Naive thymus-derived CD8-positive, alpha-beta T cell (primary cell): Measurements from ENCODE around the gene SMIM1. TPM values are rescaled to one million over a fixed set of nuclear protein-coding genes. Genes with fewer than 3 reads are reported as not detected.

Experiments
- ATAC-seq, 2 donors: fragments of 150-1000 bp; cut with Tn5 transposase in 1 of 2; sonication (Bioruptor Pico), chemical (Tn5 transposase) in 1 of 2; 1 replicate in 1 of 2; 2 replicates in 1 of 2; pipeline ENCODE4 v1.10.0; 2021; ENCODE audit warnings: mild to moderate bottlenecking in 2 of 2, moderate library complexity in 2 of 2
- POLR2A ChIA-PET: fragments of 350-600 bp; sonication (Branson Sonifier 250); formaldehyde crosslinking; loops from one replicate; lab custom pipeline; 2021; ENCODE audit warnings: antibody characterized with exemption; lab: Charles Lee
- DNase-seq, 10 donors: peaks; one replicate each; pipeline versions ENCODE4 v3.0.0 to v3.0.0-alpha.2; 2020 to 2022
- H3K27ac Mint-ChIP-seq, 10 donors: one replicate each; pipeline ENCODE4 v1.8.0; 2020 to 2022; ENCODE audit warnings: mild to moderate bottlenecking in 10 of 10, mixed read lengths in 10 of 10, moderate library complexity in 4 of 10, inconsistent platforms in 1 of 10
- H3K27me3 Mint-ChIP-seq, 5 donors: one replicate each; pipeline ENCODE4 v1.8.0; 2021 to 2022; ENCODE audit warnings: mixed read lengths in 5 of 5
- H3K36me3 Mint-ChIP-seq, 3 donors: one replicate each; pipeline ENCODE4 v1.8.0; 2020 to 2022; ENCODE audit warnings: mixed read lengths in 3 of 3, mild to moderate bottlenecking in 2 of 3, inconsistent platforms in 1 of 3
- H3K4me1 Mint-ChIP-seq, 4 donors: one replicate each; pipeline ENCODE4 v1.8.0; 2021 to 2022; ENCODE audit warnings: mixed read lengths in 4 of 4
- H3K4me3 Mint-ChIP-seq, 10 donors: one replicate each; pipeline ENCODE4 v1.8.0; 2020 to 2022; ENCODE audit warnings: mild to moderate bottlenecking in 10 of 10, mixed read lengths in 10 of 10, moderate library complexity in 6 of 10, inconsistent platforms in 1 of 10
- H3K9me3 Mint-ChIP-seq, 9 donors: one replicate each; pipeline ENCODE4 v1.8.0; 2020 to 2022; ENCODE audit warnings: mixed read lengths in 9 of 9, mild to moderate bottlenecking in 3 of 9, inconsistent platforms in 1 of 9, moderate library complexity in 1 of 9
- polyA plus RNA-seq, 3 donors: library from polyadenylated mRNA; unstranded; fragments of 300-500 nt; fragmentation: Illumina TruSeq; gene quantifications; one replicate each; pipeline ENCODE4 v1.2.3, GENCODE V29; 2021
- total RNA-seq, 8 experiments: library from RNA in 2 of 8; stranded (reverse) in 2 of 8; gene quantifications; one replicate each; pipeline ENCODE4 v1.2.3 and lab custom pipeline; 2021 to 2026

Gene SMIM1
- total and polyA plus RNA-seq, 5 experiments from 2014 or later = 1.3 to 5.7 (median 2.3) TPM

DNA sequence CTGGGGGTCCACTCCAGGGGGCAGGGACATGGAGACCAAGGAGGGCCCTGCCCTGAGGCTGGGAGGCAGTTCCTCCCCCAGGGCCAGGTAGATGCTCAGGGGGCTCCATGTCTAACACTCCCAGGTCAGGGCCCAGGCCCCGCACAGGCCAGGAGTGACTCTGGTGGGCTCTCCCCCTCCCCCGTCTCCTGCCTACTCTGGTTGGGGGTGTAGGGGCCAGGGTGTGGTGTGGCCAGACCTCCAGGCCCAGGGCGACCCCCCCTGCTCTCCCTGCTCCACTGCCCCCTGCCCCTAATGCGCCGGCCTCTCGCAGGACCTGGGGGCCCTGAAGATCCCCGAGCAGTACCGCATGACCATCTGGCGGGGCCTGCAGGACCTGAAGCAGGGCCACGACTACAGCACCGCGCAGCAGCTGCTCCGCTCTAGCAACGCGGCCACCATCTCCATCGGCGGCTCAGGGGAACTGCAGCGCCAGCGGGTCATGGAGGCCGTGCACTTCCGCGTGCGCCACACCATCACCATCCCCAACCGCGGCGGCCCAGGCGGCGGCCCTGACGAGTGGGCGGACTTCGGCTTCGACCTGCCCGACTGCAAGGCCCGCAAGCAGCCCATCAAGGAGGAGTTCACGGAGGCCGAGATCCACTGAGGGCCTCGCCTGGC lies 40.0 kb upstream of the SMIM1 start:
- no peak overlapping the region for H3K4me3 Mint-ChIP-seq
- ATAC-seq = no peak
- no peak for DNase-seq
- H3K27ac Mint-ChIP-seq = peak overlapping the region in 1 of 10 donors; percentile 41
- H3K4me1 Mint-ChIP-seq = no peaks in the 10 kb centered on the region
- peaks cover 0 to 11% (median 8%) of the 10 kb centered on the region in 3 donors for H3K36me3 Mint-ChIP-seq
- H3K9me3 Mint-ChIP-seq = peaks cover 0 to 2% (median 0%) of the 10 kb centered on the region in 9 donors
- H3K27me3 Mint-ChIP-seq = peaks cover 2 to 15% (median 6%) of the 10 kb centered on the region in 5 donors
- POLR2A ChIA-PET = no interaction called here

DNA sequence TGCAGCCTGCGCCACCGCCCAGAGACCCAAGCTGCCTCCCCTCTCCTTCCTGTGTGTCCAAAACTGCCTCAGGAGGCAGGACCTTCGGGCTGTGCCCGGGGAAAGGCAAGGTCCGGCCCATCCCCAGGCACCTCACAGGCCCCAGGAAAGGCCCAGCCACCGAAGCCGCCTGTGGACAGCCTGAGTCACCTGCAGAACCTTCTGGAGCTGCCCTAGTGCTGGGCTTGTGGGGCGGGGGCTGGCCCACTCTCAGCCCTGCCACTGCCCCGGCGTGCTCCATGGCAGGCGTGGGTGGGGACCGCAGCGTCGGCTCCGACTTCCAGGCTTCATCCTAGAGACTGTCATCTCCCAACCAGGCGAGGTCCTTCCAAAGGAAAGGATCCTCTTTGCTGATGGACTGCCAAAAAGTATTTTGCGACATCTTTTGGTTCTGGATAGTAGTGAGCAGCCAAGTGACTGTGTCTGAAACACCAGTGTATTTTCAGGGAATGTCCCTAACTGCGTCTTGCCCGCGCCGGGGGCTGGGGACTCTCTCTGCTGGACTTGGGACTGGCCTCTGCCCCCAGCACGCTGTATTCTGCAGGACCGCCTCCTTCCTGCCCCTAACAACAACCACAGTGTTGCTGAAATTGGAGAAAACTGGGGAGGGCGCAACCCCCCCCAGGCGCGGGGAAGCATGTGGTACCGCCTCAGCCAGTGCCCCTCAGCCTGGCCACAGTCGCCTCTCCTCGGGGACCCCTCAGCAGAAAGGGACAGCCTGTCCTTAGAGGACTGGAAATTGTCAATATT lies 39.3 kb upstream of the SMIM1 start:
- POLR2A ChIA-PET = no interaction called here
- Mint-ChIP-seq H3K9me3 (peaks cover 0 to 2% (median 0%) of the 10 kb centered on the region in 9 donors), H3K27me3 (peaks cover 2 to 12% (median 6%) of the 10 kb centered on the region in 5 donors), H3K36me3 (peaks cover 0 to 11% (median 8%) of the 10 kb centered on the region in 3 donors), H3K27ac (no peak overlapping the region), H3K4me3 (no peak overlapping the region), H3K4me1 (no peaks in the 10 kb centered on the region)
- no peak for DNase-seq
- no peak for ATAC-seq

DNA sequence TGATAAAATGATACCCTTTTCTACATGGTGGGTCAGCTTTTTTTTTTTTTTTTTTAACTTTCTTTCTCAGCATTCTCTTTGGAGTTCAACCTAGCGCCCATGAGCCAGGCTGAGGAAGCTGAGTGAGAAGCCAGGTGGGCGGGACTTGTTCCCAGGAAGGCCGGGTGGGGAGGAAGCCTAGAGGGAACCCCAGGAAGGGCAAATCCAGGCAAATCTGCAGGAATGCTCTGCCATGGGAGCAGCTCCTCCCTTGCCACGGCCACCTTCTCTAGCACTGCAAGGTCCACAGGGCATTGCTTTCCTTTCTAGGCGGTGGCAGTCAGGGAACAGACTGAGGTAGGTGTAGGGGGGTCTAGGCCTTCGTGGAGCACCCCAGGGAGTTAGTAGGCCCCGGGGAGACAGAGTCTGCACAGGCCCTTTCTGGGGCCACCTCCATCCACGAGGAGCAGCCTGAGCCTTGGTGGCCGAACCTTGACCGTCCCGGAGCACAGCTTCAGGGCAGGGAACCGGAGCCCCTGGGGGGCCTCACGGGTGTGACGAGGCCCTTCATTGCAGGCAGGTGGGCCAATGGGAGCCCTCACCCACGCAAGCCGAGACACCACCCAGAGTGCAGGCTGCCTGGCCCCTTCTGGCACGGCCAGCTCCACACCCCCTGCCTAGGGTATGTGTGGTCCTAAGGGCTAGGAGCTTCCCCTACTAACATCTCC lies 38.5 kb upstream of the SMIM1 start:
- POLR2A ChIA-PET = no interaction called here
- Mint-ChIP-seq H3K27me3 (peaks cover 0 to 4% (median 1%) of the 10 kb centered on the region in 5 donors), H3K4me1 (no peaks in the 10 kb centered on the region), H3K27ac (peak overlapping the region in 1 of 10 donors; percentile 5), H3K4me3 (no peak overlapping the region), H3K9me3 (no peaks in the 10 kb centered on the region), H3K36me3 (peaks cover 0 to 11% (median 8%) of the 10 kb centered on the region in 3 donors)
- no peak for DNase-seq
- no peak for ATAC-seq

DNA sequence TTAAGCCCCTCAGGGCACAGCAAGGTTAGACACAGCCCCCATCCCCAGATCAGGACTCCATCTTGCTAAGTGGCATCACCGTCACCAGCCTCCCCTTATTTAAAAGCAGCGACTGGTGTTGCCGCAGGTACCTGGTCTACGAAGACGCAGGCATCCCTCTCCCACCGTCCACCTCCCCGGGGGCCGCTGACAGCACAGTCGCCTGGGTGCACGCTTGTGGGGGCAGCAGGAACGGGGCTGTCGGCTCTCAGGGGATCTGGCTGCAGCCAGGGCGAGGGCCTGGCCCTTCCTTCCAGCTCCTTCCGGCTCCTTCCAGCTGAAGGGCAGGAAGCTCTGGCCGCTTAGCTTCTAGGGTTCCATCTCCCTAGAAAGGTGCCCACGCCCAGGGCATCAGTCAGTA lies 37.9 kb upstream of the SMIM1 start:
- DNase-seq (no peak), ATAC-seq (no peak)
- Mint-ChIP-seq H3K27ac (no peak overlapping the region), H3K36me3 (peaks cover 0 to 11% (median 8%) of the 10 kb centered on the region in 3 donors), H3K27me3 (peaks cover 0 to 2% (median 0%) of the 10 kb centered on the region in 5 donors), H3K4me3 (no peak overlapping the region), H3K9me3 (no peaks in the 10 kb centered on the region), H3K4me1 (no peaks in the 10 kb centered on the region)
- POLR2A ChIA-PET = no interaction called here

DNA sequence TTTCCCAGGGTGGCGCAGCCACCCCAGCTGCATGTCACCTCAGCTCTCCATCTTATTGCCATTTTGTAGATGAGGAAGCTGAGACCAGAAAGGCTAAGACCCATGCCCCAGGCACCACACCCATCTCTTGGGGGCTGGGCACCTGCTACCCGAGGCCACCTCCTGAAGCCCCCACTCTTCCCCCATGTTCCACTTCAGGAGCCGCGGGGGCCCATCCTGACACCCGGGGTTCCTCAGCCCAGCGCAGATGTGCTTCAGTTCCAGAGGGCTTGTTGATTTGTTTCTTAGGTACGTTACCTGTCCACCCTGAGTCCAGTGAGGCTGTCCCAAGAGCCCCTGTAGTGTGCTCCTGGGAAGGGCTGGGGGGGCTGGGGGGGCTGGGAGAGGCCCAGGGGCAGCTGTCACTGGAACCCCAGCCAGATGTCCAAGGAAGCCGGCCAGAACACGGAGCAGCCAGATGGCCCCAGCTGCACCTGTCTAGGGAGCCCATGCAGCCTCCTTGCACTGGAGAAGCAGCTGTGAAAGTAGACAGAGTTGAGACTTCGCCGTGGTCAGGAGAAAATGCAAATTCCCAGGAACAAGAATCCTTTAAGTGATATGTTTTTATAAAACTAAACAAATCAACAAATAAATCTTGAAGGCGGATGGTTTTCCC lies 37.4 kb upstream of the SMIM1 start:
- Mint-ChIP-seq H3K27me3 (peaks cover 0 to 2% (median 0%) of the 10 kb centered on the region in 5 donors), H3K36me3 (peaks cover 0 to 11% (median 8%) of the 10 kb centered on the region in 3 donors), H3K9me3 (no peaks in the 10 kb centered on the region), H3K4me3 (no peak overlapping the region), H3K4me1 (no peaks in the 10 kb centered on the region), H3K27ac (no peak overlapping the region)
- ATAC-seq (no peak), DNase-seq (no peak)
- POLR2A ChIA-PET = no interaction called here

DNA sequence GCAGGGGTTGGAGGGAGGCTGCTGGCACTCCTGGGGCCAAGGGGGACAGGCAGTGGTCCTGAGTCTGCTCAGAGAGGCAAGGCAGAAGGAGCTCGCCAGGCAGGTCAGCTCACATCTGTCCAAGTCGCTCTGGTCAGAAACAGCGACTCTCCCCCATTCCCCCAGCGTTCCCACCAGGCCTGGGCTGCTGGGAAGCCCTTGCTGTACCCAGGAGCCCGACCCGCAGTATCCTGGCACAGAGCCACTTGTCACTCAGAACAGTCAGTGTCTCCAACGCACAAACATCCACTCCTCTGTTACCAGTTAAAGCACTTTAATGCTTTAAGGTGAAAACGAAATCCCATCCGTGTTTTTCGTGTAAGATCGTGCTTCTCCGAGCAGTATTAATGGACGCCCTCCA lies 36.9 kb upstream of the SMIM1 start:
- no peak for ATAC-seq
- Mint-ChIP-seq H3K4me3 (peak overlapping the region in 1 of 10 donors; percentile 7), H3K36me3 (peaks cover 0 to 11% (median 9%) of the 10 kb centered on the region in 3 donors), H3K27me3 (peaks cover 0 to 2% (median 0%) of the 10 kb centered on the region in 5 donors), H3K9me3 (no peaks in the 10 kb centered on the region), H3K27ac (peak overlapping the region in 1 of 10 donors; percentile 65), H3K4me1 (no peaks in the 10 kb centered on the region)
- DNase-seq = no peak
- POLR2A ChIA-PET = no interaction called here

DNA sequence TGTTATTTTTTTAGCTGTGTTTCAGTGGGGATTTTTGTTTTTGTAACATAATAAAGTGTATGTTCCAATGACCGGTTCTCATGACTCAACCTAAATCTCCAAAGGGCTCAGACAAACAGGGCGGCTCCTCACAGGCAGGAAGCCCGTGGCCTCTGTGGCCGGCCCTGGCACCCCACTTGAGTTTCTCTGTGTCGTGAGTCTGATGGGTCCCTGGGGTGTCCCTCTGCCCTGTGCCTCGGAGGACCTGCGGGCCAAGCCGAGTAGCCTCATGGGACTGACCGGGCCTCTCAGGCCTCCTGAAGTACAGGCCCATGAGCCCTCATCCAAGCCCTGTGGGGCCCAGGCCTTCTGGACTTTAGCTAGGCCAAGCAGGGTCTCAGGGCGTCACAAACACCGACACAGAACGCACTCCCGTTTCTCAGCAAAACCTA lies 36.4 kb upstream of the SMIM1 start:
- no peaks in the 10 kb centered on the region for H3K9me3 Mint-ChIP-seq

DNA sequence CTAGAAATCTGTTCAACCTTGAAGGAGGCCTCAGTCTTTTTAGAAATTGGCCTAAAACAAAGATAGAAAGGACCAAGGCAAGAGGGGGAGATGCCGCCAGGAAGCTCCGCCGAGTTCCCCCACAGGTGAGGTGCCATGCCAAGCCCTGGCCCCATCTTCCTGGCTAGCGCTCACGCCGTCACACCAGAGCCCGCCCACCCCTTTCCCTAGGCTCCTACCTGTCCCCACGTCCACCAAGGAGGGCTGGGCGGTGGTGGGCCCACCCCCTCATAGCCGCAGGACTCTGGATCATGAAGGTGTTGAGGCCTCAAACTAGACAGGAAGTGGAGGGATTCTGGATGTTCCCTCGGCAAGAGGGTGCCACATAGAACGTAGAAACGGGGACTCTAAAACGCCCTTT lies 35.8 kb upstream of the SMIM1 start:
- DNase-seq = no peak

More for the DNA sequence above, 36.4 kb upstream of the SMIM1 start:
- POLR2A ChIA-PET = no interaction called here
- peak overlapping the region in 1 of 10 donors; percentile 7 for H3K4me3 Mint-ChIP-seq
- H3K4me1 Mint-ChIP-seq = no peaks in the 10 kb centered on the region
- H3K36me3 Mint-ChIP-seq = peaks cover 0 to 11% (median 11%) of the 10 kb centered on the region in 3 donors
- no peak for DNase-seq
- H3K27me3 Mint-ChIP-seq = no peaks in the 10 kb centered on the region
- no peak for ATAC-seq
- H3K27ac Mint-ChIP-seq = peak overlapping the region in 1 of 10 donors; percentile 65

DNA sequence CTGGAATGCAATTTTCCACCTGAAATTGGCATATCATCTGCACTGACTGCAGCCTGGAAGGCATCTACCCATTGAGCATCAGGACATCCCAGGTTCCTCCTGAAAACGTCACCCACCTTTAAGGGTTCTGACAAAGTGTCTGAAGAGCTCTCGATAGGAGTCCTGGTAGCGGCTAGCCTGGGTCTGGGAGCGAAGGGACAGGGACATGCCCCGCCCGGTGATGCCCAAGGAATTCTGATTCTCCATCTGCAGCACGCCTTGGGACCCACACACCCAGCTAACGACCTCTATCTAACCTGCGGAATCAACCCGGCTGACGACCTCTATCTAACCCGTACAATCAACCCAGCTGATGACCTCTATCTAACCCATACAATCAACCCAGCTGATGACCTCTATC lies 33.6 kb upstream of the SMIM1 start:
- POLR2A ChIA-PET = no interaction called here
- peaks cover 0 to 11% (median 6%) of the 10 kb centered on the region in 4 donors for H3K4me1 Mint-ChIP-seq
- DNase-seq = no peak
- H3K27me3 Mint-ChIP-seq = no peaks in the 10 kb centered on the region
- no peak overlapping the region for H3K4me3 Mint-ChIP-seq
- no peak overlapping the region for H3K27ac Mint-ChIP-seq
- H3K36me3 Mint-ChIP-seq = peaks cover 0 to 30% (median 11%) of the 10 kb centered on the region in 3 donors
- no peak for ATAC-seq
- no peaks in the 10 kb centered on the region for H3K9me3 Mint-ChIP-seq

More for the DNA sequence above, 35.8 kb upstream of the SMIM1 start:
- Mint-ChIP-seq H3K4me3 (no peak overlapping the region), H3K36me3 (peaks cover 0 to 15% (median 11%) of the 10 kb centered on the region in 3 donors), H3K27me3 (no peaks in the 10 kb centered on the region), H3K9me3 (no peaks in the 10 kb centered on the region), H3K27ac (no peak overlapping the region), H3K4me1 (peaks cover 0 to 2% (median under 1%) of the 10 kb centered on the region in 4 donors)
- POLR2A ChIA-PET = no interaction called here
- ATAC-seq = no peak

DNA sequence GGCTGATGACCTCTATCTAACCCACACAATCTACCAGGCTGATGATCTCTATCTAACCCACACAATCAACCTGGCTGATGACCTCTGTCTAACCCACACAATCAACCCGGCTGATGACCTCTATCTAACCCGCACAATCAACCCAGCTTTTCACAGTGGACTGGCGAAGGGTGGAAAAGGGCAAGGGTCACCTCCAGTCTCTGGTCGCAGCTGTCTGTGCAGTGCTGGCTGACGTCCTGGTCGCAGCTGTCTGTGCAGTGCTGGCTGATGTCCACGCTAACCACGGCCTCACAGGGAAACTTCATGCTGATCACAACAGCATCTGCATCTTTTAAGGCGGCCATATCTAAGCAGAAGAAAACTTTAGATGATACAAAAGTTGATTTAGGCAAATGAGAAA lies 32.5 kb upstream of the SMIM1 start:
- DNase-seq = no peak
- ATAC-seq = no peak
- Mint-ChIP-seq H3K27ac (no peak overlapping the region), H3K9me3 (peaks cover 0 to under 1% (median 0%) of the 10 kb centered on the region in 9 donors), H3K4me3 (no peak overlapping the region), H3K4me1 (peaks cover 7 to 18% (median 9%) of the 10 kb centered on the region in 4 donors), H3K36me3 (peaks cover 0 to 33% (median 12%) of the 10 kb centered on the region in 3 donors), H3K27me3 (no peaks in the 10 kb centered on the region)
- POLR2A ChIA-PET = no interaction called here

DNA sequence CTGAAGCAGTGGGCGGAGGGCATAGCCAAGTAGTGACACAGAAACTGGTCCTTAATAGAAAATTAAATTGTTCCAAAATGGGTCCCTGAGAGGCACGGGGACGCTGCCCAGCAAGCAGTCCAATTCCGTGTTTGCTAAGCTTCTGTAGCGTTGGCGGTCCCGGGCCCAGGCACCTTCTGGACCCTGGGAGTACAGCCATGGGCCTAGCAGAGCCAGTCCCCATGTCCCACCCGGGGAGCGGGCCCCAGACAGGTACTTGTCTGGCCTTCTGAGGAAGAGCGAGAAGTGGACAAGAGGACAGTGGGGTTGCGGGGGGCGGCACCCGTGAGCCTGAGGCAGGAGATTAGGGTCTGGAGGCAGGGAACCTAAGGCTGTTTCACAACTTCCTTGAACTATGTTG lies 31.8 kb upstream of the SMIM1 start:
- Mint-ChIP-seq H3K4me3 (no peak overlapping the region), H3K36me3 (peaks cover 0 to 34% (median 14%) of the 10 kb centered on the region in 3 donors), H3K4me1 (peaks cover 14 to 24% (median 16%) of the 10 kb centered on the region in 4 donors), H3K27me3 (no peaks in the 10 kb centered on the region), H3K27ac (no peak overlapping the region), H3K9me3 (peaks cover 0 to 3% (median 0%) of the 10 kb centered on the region in 9 donors)
- DNase-seq = no peak
- POLR2A ChIA-PET = no interaction called here
- ATAC-seq = no peak
